Thyroid gland (tissue), 4 donors: Measurements from ENCODE around the gene PIGL. TPM values are rescaled to one million over a fixed set of nuclear protein-coding genes. Genes with fewer than 3 reads are reported as not detected.
A peak's percentile ranks its signal among the peaks of the same experiment; 100 is the strongest.

Experiments
- DNase-seq, 2 donors: peaks; one replicate each; pipeline ENCODE4 v3.0.0-alpha.2; 2019
- H3K27ac ChIP-seq, 3 donors: fragments of 200-600 bp; sonication (generic); 1 replicate in 2 of 3; 2 replicates in 1 of 3; pipeline ENCODE4 v1.5.1; 2016 to 2019; ENCODE audit warnings: mild to moderate bottlenecking in 1 of 3, moderate library complexity in 1 of 3
- H3K27me3 ChIP-seq: fragments of 200-600 bp; sonication (generic); one replicate; pipeline ENCODE4 v1.5.1; 2019
- H3K36me3 ChIP-seq, 2 donors: fragments of 200-600 bp; sonication (generic); one replicate each; pipeline ENCODE4 v1.5.1; 2016 to 2019
- H3K4me1 ChIP-seq, 2 donors: fragments of 200-600 bp; sonication (generic); one replicate each; pipeline ENCODE4 v1.5.1; 2017 to 2019
- H3K4me3 ChIP-seq, 3 donors: fragments of 200-600 bp; sonication (generic); replicated peaks in 1 of 3; 1 replicate in 2 of 3; 2 replicates in 1 of 3; pipeline ENCODE4 v1.5.1; 2016; ENCODE audit warnings: mild to moderate bottlenecking in 1 of 3
- H3K9me3 ChIP-seq: fragments of 200-600 bp; sonication (generic); one replicate; pipeline ENCODE4 v1.5.1; 2017
- CTCF ChIP-seq, 6 experiments: fragments of 200-600 bp in 3 of 6; fragments of 450-650 bp in 3 of 6; sonication (generic) in 3 of 6; IDR thresholded peaks; one replicate each; pipeline ENCODE4 v1.5.1; 2016 to 2019; ENCODE audit warnings: antibody characterized with exemption in 6 of 6, mild to moderate bottlenecking in 2 of 6, inconsistent platforms in 1 of 6, moderate library complexity in 1 of 6
- POLR2A ChIP-seq, 2 donors: fragments of 450-650 bp; IDR thresholded peaks; one replicate each; pipeline ENCODE4 v1.6.1; 2017; ENCODE audit warnings: antibody characterized with exemption in 2 of 2, mild to moderate bottlenecking in 2 of 2, moderate library complexity in 1 of 2
- WGBS, 2 donors: methylation state at CpG; one replicate each; pipeline ENCODE4 v1.1.5; 2017; 5-methylcytosine and 5-hydroxymethylcytosine counted together
- intact Hi-C: fragments of 100-400 bp; cut with DNase I; formaldehyde crosslinking; loops from one replicate; pipeline ENCODE4 v1.15.1; 2023
- total RNA-seq, 4 donors: library from RNA; depleted of rRNA; stranded (reverse); fragments of >200 nt; gene quantifications; one replicate each; pipeline ENCODE4 v1.2.3, GENCODE V29; 2016

PIGL gene
- total RNA-seq, 4 donors from 2014 or later: 48.8 to 96.0 (median 60.9) TPM

- H3K9me3 ChIP-seq: no peaks in the 10 kb centered on the region
- no peak for DNase-seq
- H3K4me1 ChIP-seq: peaks cover 14 to 21% of the 10 kb centered on the region in 2 donors
- H3K27ac ChIP-seq: no peak overlapping the region
- H3K36me3 ChIP-seq: no peaks in the 10 kb centered on the region
- H3K4me3 ChIP-seq: no peak overlapping the region
- intact Hi-C loops: no loop called here
- TF ChIP-seq POLR2A (IDR thresholded peaks at IDR 0.05) (no peak), CTCF (IDR thresholded peaks at IDR 0.05) (no peak)
- no peaks in the 10 kb centered on the region for H3K27me3 ChIP-seq
These were observed 65.5 kb downstream of the PIGL start for GRCh38 chr17:16282522-16282921.

- no peaks in the 10 kb centered on the region for H3K36me3 ChIP-seq
- H3K4me3 ChIP-seq: no peak overlapping the region
- intact Hi-C loops: no loop called here
- no peak overlapping the region for H3K27ac ChIP-seq
- H3K9me3 ChIP-seq: no peaks in the 10 kb centered on the region
- H3K27me3 ChIP-seq: no peaks in the 10 kb centered on the region
- DNase-seq: no peak
- TF ChIP-seq CTCF (IDR thresholded peaks at IDR 0.05) (no peak), POLR2A (IDR thresholded peaks at IDR 0.05) (no peak)
- 91 to 95% methylated on average over 9 of the region's 9 CpGs for WGBS, 2 donors
- peaks cover 19 to 28% of the 10 kb centered on the region in 2 donors for H3K4me1 ChIP-seq
These were observed 66.7 kb downstream of the PIGL start for GRCh38 chr17:16283705-16284104.

GRCh38 chr17:16285646-16286008 lies 68.6 kb downstream of the PIGL start:
- H3K4me1 ChIP-seq: peaks cover 19 to 28% of the 10 kb centered on the region in 2 donors
- TF ChIP-seq CTCF (IDR thresholded peaks at IDR 0.05) (peak in 1 of 6 experiments; percentile 23), POLR2A (IDR thresholded peaks at IDR 0.05) (no peak)
- no peak for DNase-seq
- no peak overlapping the region for H3K4me3 ChIP-seq
- peak overlapping the region in 2 of 3 donors; percentile 77 to 87 for H3K27ac ChIP-seq
- intact Hi-C loops: no loop called here
- no peaks in the 10 kb centered on the region for H3K36me3 ChIP-seq
- no peaks in the 10 kb centered on the region for H3K9me3 ChIP-seq
- H3K27me3 ChIP-seq: no peaks in the 10 kb centered on the region
- 58 to 63% methylated on average over 6 of the region's 6 CpGs for WGBS, 2 donors

- peak; percentile 42 for DNase-seq
- peaks cover 19 to 28% of the 10 kb centered on the region in 2 donors for H3K4me1 ChIP-seq
- no peak overlapping the region for H3K4me3 ChIP-seq
- peak overlapping the region; percentile 58 to 87 (median 77) for H3K27ac ChIP-seq
- H3K9me3 ChIP-seq: no peaks in the 10 kb centered on the region
- no peaks in the 10 kb centered on the region for H3K36me3 ChIP-seq
- no peaks in the 10 kb centered on the region for H3K27me3 ChIP-seq
- intact Hi-C loops: no loop called here
- TF ChIP-seq CTCF (IDR thresholded peaks at IDR 0.05): no peak
- TF ChIP-seq POLR2A (IDR thresholded peaks at IDR 0.05): no peak
- 40 to 59% methylated on average over 26 of the region's 26 CpGs for WGBS, 2 donors
These were observed 69.3 kb downstream of the PIGL start for GRCh38 chr17:16286009-16286946.

- Histone ChIP-seq H3K4me1 (peaks cover 19 to 28% of the 10 kb centered on the region in 2 donors), H3K36me3 (no peaks in the 10 kb centered on the region), H3K4me3 (no peak overlapping the region), H3K27me3 (no peaks in the 10 kb centered on the region), H3K9me3 (no peaks in the 10 kb centered on the region), H3K27ac (peak overlapping the region; percentile 47 to 87 (median 77))
- TF ChIP-seq POLR2A (IDR thresholded peaks at IDR 0.05): no peak
- TF ChIP-seq CTCF (IDR thresholded peaks at IDR 0.05): no peak
- intact Hi-C loops: no loop called here
- no peak for DNase-seq
- WGBS, 2 donors: 70 to 89% methylated on average over 8 to 10 of the region's 10 CpGs
These were observed 70.0 kb downstream of the PIGL start for GRCh38 chr17:16286947-16287562.
